IPS DF 6.9 (cell line): Measurements from ENCODE around the gene CCDC28A.

ENCODE experiments used
- DNase-seq: peaks from one replicate; pipeline ENCODE4 v3.0.0-alpha.2; 2013; ENCODE audit warnings: low read depth, low spot score
- H3K27ac ChIP-seq: one replicate; pipeline ENCODE4 v1.5.1; 2013; ENCODE audit warnings: low read length, control low read depth
- H3K27me3 ChIP-seq: 2 replicates; pipeline ENCODE4 v1.6.1; 2013; ENCODE audit warnings: mild to moderate bottlenecking, low read length; ENCODE audit not compliant: control insufficient read depth, insufficient read depth
- H3K36me3 ChIP-seq: 2 replicates; pipeline ENCODE4 v1.6.1; 2013; ENCODE audit warnings: low read length; ENCODE audit not compliant: control insufficient read depth, insufficient read depth
- H3K4me1 ChIP-seq: 2 replicates; pipeline ENCODE4 v1.6.1; 2013; ENCODE audit warnings: low read length; ENCODE audit not compliant: control insufficient read depth, insufficient read depth
- H3K4me3 ChIP-seq: 2 replicates; pipeline ENCODE4 v1.5.1; 2013; ENCODE audit warnings: mild to moderate bottlenecking, low read length
- H3K9me3 ChIP-seq: 2 replicates; pipeline ENCODE4 v1.6.1; 2013; ENCODE audit warnings: low read length, inconsistent platforms; ENCODE audit not compliant: control insufficient read depth, insufficient read depth
- WGBS: extraction: QIAGEN DNeasy Blood & Tissue Kit; methylation state at CpG from one replicate; pipeline ENCODE4 v1.1.7; 2013; ENCODE audit warnings: mixed read lengths, missing lambda C conversion rate; ENCODE audit not compliant: insufficient read length, insufficient coverage; 5-methylcytosine and 5-hydroxymethylcytosine counted together

CCDC28A gene

DNA sequence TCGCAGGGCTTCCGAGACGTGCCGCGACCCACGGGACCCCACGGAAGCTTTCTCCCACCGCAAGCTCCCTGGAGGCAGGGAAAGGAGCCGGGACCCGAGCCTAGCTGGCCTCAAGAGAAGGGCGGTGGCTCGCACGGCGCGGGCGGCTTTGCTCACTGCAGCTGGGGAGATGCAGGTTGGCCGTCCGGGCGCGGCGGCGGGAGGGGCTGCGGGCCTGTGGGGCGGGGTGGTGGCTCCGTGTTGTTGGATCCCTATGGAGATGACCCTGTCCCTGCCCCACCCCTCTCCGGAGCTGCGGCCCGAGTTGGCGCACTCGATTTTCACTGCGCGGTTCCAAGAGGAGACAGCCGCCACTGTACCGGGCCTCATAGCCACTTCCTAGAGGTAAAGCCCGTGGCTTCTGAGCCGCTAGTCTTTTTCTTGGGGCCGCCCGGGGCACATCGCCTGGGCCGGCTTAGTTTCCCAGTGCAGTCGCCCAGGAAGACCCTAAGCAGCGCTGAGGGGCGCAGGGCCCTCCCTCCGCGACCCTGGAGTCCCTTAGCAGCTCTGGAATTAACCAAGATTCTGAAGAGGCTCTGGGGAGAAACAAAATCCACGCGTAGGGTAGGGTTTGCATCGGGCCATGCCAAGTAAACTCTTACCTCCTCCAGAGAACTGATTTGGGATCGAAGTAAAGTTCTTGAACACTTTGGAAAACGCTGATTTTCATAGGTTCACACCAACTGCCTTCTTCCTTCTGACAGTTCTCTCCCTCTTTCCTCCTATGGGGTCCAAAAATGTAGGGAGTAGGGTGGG, 22.4 kb downstream of the CCDC28A start, which contains the start of gene ECT2L:
ECT2L (plus strand) TSS at position 279 of the 795 bp plus-strand sequence. CDS start 17,188 bp downstream, outside the sequence.
- Histone ChIP-seq H3K9me3 (no peaks in the 10 kb centered on the region), H3K27me3 (no peaks in the 10 kb centered on the region), H3K36me3 (no peaks in the 10 kb centered on the region), H3K27ac (no peak within 1 kb of the TSS), H3K4me3 (peak within 1 kb of the TSS; percentile 39; the same call in 1 of the 2 replicates), H3K4me1 (no peaks in the 10 kb centered on the region)
- peak; percentile 29 for DNase-seq
- WGBS: no CpG with 5 or more reads among the region's 50 CpGs

DNA sequence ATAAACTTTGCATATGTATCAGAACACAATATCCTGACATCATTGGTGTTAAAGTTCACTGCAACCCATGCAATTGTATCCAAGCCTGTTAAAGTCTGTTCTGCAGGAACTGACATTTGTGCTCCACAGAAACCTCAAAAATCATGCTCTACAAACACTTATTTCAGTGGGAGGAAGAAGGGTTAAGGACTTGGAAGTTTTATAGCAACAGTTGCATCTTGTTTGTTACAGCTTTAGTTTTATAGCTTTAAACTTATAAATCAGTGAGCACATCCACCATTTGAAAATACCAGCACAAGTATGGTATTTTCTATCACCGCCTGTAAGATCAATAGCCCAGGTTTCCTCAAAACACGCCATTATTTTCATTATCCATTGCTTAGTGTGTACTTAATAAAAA, 23.2 kb downstream of the CCDC28A start:
- H3K9me3 ChIP-seq: no peaks in the 10 kb centered on the region
- H3K36me3 ChIP-seq: no peaks in the 10 kb centered on the region
- H3K4me3 ChIP-seq: no peak overlapping the region
- no peaks in the 10 kb centered on the region for H3K4me1 ChIP-seq
- WGBS: no CpG with 5 or more reads among the region's 2 CpGs
- H3K27me3 ChIP-seq: no peaks in the 10 kb centered on the region
- no peak for DNase-seq
- no peak overlapping the region for H3K27ac ChIP-seq

DNA sequence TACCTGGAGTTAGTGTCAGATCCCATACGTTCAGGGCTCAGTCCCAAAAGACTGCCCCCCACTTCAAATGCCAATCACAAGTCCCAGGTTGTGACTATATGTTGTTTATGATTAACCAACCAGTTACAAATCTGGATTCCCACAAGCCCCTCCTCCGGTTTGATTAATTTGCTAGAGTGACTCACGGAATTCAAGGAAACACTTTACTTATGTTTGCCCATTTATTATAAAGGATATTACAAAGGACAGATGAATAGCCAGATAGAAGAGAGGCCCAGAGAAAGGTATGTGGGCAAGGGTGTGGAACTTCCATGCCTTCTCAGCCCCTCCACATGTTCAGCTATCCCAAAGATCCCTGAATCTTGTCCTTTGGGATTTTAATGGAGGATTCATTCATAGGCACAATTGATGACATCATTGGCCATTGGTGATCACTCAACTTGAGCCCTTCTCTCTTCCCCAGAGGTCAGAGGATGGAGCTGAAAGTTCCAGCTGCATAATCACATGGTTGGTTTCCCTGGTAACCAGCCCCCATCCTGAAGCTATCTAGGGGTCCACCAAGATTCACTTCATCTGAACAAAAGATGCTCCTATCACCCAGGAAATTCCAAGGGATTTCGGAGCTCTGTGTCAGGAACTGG, 24.4 kb downstream of the CCDC28A start:
- WGBS: no CpG with 5 or more reads among the region's 4 CpGs
- H3K36me3 ChIP-seq: no peaks in the 10 kb centered on the region
- DNase-seq: no peak

DNA sequence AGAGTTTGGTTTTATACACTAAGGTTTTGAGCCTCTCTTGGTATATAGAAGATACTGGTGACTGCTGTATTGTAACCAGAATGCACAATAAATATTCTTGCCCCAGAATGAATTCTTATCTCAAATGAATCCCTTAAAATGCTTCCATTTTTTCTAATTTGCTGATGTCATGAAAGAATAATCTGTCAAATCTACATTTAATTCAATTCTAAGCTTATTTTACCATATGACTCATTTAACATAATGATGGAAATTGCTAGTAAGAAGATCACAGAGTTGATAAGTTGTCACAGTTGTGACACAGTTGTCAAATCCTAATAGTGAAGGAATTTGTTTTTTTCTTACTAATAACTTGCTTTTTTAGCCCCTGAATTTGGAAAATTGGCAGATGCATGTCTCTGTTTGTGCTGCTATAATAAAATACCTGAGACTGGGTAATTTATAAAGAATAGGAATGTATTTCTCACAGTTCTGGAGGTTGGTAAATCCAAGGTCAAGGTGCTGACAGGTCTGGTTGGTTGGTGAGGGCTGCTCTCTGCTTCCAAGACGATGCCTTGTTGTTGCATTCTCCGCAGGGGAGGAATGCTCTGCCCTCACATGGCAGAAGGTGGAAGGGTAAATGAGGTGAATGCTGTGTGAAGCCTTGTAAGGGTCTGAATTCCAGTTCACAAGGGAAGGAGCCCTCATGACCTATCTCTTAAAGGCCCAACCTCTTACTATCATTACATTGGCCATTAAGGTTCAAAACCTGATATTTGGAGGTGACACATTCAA, 27.0 kb downstream of the CCDC28A start:
- Histone ChIP-seq H3K27ac (no peak overlapping the region), H3K27me3 (no peaks in the 10 kb centered on the region), H3K4me1 (no peaks in the 10 kb centered on the region), H3K9me3 (no peaks in the 10 kb centered on the region), H3K36me3 (no peaks in the 10 kb centered on the region), H3K4me3 (no peak overlapping the region)
- no peak for DNase-seq
- WGBS: no CpG with 5 or more reads among the region's 2 CpGs

More for the DNA sequence above, 24.4 kb downstream of the CCDC28A start:
- Histone ChIP-seq H3K27ac (no peak overlapping the region), H3K27me3 (no peaks in the 10 kb centered on the region), H3K4me1 (no peaks in the 10 kb centered on the region), H3K4me3 (no peak overlapping the region), H3K9me3 (no peaks in the 10 kb centered on the region)

DNA sequence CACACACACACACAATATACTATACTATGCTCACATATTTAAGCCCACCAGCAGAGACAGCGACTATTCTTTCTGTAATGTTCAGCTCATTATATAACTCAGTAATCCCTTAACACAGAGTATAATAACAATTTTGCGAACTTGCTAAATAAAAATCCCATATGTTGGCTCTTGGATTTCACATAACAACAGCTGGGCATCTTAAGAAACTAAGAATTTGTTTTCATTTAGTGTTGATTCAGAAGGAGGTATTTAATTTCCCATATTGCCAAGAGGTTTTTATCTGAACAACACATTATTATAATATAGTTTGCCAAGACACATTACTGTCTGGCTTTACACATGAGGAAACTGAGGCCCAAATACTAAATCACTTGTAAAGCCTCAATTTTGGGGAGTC, 29.8 kb downstream of the CCDC28A start:
- H3K4me1 ChIP-seq: no peaks in the 10 kb centered on the region
- no peaks in the 10 kb centered on the region for H3K27me3 ChIP-seq
- no peak overlapping the region for H3K27ac ChIP-seq
- no CpG with 5 or more reads among the region's 2 CpGs for WGBS
- no peak overlapping the region for H3K4me3 ChIP-seq
- no peaks in the 10 kb centered on the region for H3K9me3 ChIP-seq
- no peaks in the 10 kb centered on the region for H3K36me3 ChIP-seq
- DNase-seq: no peak

DNA sequence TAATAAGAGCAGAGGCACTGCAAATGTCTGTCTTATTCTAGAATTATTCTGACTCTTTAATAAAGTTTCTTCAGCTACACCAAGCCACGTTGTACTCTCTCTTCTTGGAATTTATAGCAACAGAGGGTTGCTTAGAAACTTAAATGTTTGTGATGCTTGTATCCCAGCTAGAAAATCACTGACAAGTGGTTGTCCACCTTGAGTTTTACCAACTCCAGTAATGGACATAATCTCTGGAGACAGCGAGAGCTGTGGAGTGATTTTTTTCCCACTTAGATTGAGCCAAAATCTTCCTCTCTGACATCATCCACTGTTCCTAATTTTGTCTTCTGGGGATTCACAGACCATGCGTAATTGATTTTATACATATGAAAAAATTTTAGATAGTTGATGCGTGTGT, 30.3 kb downstream of the CCDC28A start:
- DNase-seq: no peak
- no peak overlapping the region for H3K4me3 ChIP-seq
- H3K4me1 ChIP-seq: no peaks in the 10 kb centered on the region
- no peaks in the 10 kb centered on the region for H3K9me3 ChIP-seq
- 100% methylated on average over 1 of the region's 4 CpGs for WGBS
- no peaks in the 10 kb centered on the region for H3K36me3 ChIP-seq
- H3K27ac ChIP-seq: no peak overlapping the region
- no peaks in the 10 kb centered on the region for H3K27me3 ChIP-seq

DNA sequence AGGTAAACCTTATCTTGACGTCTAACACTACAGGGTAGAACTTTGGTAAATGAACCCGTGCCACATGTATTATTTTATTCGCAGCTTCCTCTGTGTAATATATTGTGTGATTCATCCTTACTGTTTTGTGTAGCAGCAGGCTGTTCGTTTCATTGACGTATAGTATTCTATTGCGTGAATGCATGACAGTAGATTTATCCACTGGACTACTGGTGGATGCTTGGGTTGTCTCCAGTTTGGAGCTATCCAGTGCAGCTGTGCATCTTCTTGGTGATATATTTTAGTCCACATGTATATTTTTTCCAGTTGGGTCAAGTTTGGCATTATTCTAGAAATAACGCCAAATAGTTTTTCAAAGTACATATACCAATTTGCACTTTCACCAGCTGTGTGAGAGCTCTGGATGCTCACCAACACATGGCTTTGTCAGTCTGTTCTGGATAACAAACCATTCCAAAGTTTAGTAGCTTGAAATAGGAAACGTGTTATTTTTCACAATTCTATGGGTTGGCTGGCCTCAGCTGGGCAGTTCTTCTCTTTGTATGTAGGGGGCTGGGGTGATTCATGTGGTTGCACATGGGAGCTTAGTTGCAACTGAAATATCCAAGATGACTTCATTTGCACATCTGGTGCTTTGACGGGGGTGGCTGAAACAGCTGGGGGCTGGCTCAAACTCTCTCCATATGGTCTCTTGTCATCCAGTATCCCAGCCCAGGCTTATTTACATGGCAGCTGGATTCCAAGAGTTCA, 31.6 kb downstream of the CCDC28A start:
- Histone ChIP-seq H3K27ac (no peak overlapping the region), H3K27me3 (no peaks in the 10 kb centered on the region), H3K4me1 (no peaks in the 10 kb centered on the region), H3K4me3 (no peak overlapping the region), H3K9me3 (no peaks in the 10 kb centered on the region), H3K36me3 (no peaks in the 10 kb centered on the region)
- no CpG with 5 or more reads among the region's 9 CpGs for WGBS
- DNase-seq: no peak

DNA sequence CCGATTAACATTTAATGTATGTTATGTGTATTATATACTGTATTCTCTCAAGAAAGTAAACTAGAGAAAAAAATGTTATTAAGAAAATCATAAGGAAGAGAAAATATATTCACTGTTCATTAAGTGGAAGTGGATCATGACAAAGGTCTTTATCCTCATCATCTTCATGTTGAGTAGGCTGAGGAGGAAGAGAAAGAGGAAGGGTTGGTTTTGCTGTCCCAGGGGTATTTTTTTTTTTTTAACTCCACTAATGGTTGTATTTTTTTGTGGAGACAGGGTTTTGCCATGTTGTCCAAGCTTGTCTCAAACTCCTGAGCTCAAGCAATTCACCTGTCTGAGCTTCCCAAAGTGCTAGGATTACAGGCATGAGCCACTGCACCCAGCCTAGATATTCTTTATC, 33.3 kb downstream of the CCDC28A start:
- H3K9me3 ChIP-seq: no peaks in the 10 kb centered on the region
- H3K36me3 ChIP-seq: no peaks in the 10 kb centered on the region
- no peaks in the 10 kb centered on the region for H3K4me1 ChIP-seq
- no peak for DNase-seq
- no peak overlapping the region for H3K4me3 ChIP-seq
- WGBS: no CpG with 5 or more reads among the region's 1 CpG
- H3K27me3 ChIP-seq: no peaks in the 10 kb centered on the region
- H3K27ac ChIP-seq: no peak overlapping the region

DNA sequence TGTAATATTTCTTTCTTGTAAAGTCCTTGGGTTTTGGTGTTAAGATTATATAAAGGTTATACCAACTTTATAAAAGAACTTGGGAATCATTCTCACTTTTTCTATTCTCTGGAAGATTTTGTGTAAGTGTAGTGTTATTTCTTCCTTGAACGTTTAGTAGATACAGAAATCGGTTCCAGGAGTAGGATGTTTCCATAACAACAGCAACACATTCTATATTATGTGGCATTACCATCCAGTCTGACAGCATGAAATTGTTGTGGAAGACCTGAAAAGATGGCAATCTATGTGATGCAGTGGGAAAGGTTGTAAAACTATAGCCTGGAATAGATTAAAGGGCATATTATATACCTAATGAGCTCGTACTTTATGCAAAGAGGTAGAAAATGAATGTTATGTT, 36.1 kb downstream of the CCDC28A start:
- DNase-seq: no peak
- Histone ChIP-seq H3K4me3 (no peak overlapping the region), H3K36me3 (no peaks in the 10 kb centered on the region), H3K4me1 (no peaks in the 10 kb centered on the region), H3K9me3 (no peaks in the 10 kb centered on the region), H3K27ac (no peak overlapping the region), H3K27me3 (no peaks in the 10 kb centered on the region)
- WGBS: no CpG with 5 or more reads among the region's 3 CpGs

DNA sequence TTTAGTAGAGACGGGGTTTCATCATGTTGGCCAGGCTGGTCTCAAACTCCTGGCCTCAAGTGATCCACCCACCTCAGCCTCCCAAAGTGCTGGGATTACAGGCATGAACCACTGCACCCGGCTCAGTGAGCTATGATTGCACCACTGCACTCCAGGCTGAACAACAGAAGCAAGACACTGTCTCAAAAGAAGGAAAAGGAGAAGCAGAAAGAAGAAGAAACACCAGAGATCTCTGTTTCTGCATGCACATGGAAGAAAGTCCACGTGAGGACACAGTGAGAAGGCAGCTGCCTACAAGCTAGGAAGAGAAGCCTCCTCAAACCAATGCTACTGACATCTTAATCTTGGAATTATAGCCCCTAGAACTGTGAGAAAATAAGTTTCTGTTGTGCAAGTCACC, 38.3 kb downstream of the CCDC28A start:
- H3K36me3 ChIP-seq: no peaks in the 10 kb centered on the region
- no CpG with 5 or more reads among the region's 3 CpGs for WGBS
- no peak for DNase-seq
- no peaks in the 10 kb centered on the region for H3K4me1 ChIP-seq
- H3K27me3 ChIP-seq: no peaks in the 10 kb centered on the region
- no peak overlapping the region for H3K27ac ChIP-seq
- no peaks in the 10 kb centered on the region for H3K9me3 ChIP-seq
- no peak overlapping the region for H3K4me3 ChIP-seq
